HepG2 (cell line): Measurements from ENCODE around the gene NBR1. TPM values are rescaled to one million over a fixed set of nuclear protein-coding genes. Genes with fewer than 3 reads are reported as not detected.

Experiments
- ATAC-seq: fragments of 200-7000 bp; cut with Tn5 transposase; 3 replicates; pipeline ENCODE4 v1.9.1; 2020; ENCODE audit warnings: mild to moderate bottlenecking, moderate library complexity
- BruUV-seq: library from RNA; stranded (reverse); fragments of 400-500 nt; replicated peaks from 2 replicates; lab custom pipeline; 2021; lab: Mats Ljungman, UMichigan
- CTCF ChIA-PET: fragments of 300-600 bp; formaldehyde crosslinking; extraction: SDS; loops from one replicate; lab custom pipeline; 2021; ENCODE audit warnings: low total read pairs, inconsistent platforms, low intra/inter-chr PET ratio; lab: Yijun Ruan, JAX
- POLR2A ChIA-PET: fragments of 350-600 bp; sonication (Branson Sonifier 250); formaldehyde crosslinking; loops from one replicate; lab custom pipeline; 2020; ENCODE audit warnings: antibody characterized with exemption, inconsistent platforms; lab: Yijun Ruan, JAX
- DNase-seq: peaks from one replicate; pipeline ENCODE4 v3.0.0-alpha.2; 2015; ENCODE audit warnings: low spot score
- FAIRE-seq: peaks from 3 replicates; lab custom pipeline; 2011; peaks lifted over from hg19 to GRCh38; lab: Jason Lieb, UNC
- H2AFZ ChIP-seq: one replicate; pipeline ENCODE4 v1.6.1; 2011; ENCODE audit warnings: low read length, inconsistent platforms
- H3K27ac ChIP-seq: fragments of 300-600 bp; 3 replicates; pipeline ENCODE4 v1.8.0; 2011; ENCODE audit warnings: mixed run types, mild to moderate bottlenecking, mixed read lengths, low read length, inconsistent platforms; ENCODE audit not compliant: insufficient read depth; ENCODE audit errors: extremely low read length
- H3K27me3 ChIP-seq, 2 experiments: fragments of 200-600 bp in 1 of 2; 2 replicates in 1 of 2; 3 replicates in 1 of 2; pipeline versions ENCODE4 v1.6.0 to v1.8.0; 2011; ENCODE audit warnings: low read length in 2 of 2, mild to moderate bottlenecking in 2 of 2, moderate library complexity in 2 of 2, inconsistent platforms in 1 of 2; ENCODE audit not compliant: insufficient read depth in 2 of 2, control insufficient read depth in 1 of 2
- H3K36me3 ChIP-seq, 2 experiments: fragments of 200-600 bp in 1 of 2; replicated peaks in 1 of 2; 2 replicates in 1 of 2; 3 replicates in 1 of 2; pipeline versions ENCODE4 v1.5.1 to v1.8.0; 2011; ENCODE audit warnings: low read length in 2 of 2, inconsistent platforms in 1 of 2; ENCODE audit not compliant: insufficient read depth in 2 of 2, control insufficient read depth in 1 of 2
- H3K4me1 ChIP-seq: 2 replicates; pipeline ENCODE4 v1.5.1; 2012; ENCODE audit warnings: low read length, inconsistent platforms; ENCODE audit not compliant: insufficient read depth
- H3K4me2 ChIP-seq: 2 replicates; pipeline ENCODE4 v1.6.0; 2011; ENCODE audit warnings: low read depth, low read length, inconsistent platforms
- H3K4me3 ChIP-seq, 3 experiments: fragments of 200-600 bp in 1 of 3; sonication (generic), shearing (Covaris generic) in 1 of 3; replicated peaks in 1 of 3; 2 replicates each; pipeline ENCODE4 v1.5.1; 2011 to 2016; ENCODE audit warnings: low read length in 3 of 3, inconsistent platforms in 2 of 3, low read depth in 2 of 3, mild to moderate bottlenecking in 2 of 3, control low read depth in 1 of 3, mixed read lengths in 1 of 3; ENCODE audit not compliant: insufficient read depth in 1 of 3
- H3K79me2 ChIP-seq: one replicate; pipeline ENCODE4 v1.6.1; 2011; ENCODE audit warnings: low read length, inconsistent platforms; ENCODE audit not compliant: insufficient read depth
- H3K9ac ChIP-seq: 2 replicates; pipeline ENCODE4 v1.6.0; 2011; ENCODE audit warnings: mild to moderate bottlenecking, low read depth, low read length, inconsistent platforms; ENCODE audit not compliant: insufficient read depth
- H3K9me3 ChIP-seq: 2 replicates; pipeline ENCODE4 v1.5.1; 2012; ENCODE audit warnings: mild to moderate bottlenecking, low read length
- H4K20me1 ChIP-seq: 2 replicates; pipeline ENCODE4 v1.6.0; 2011; ENCODE audit warnings: inconsistent platforms, mild to moderate bottlenecking, low read length, moderate library complexity; ENCODE audit not compliant: insufficient read depth
- BCL6 ChIP-seq: IDR thresholded peaks from 2 replicates; pipeline ENCODE4 v1.6.1; 2016; ENCODE audit warnings: missing genetic modification reagents, missing compliant biosample characterization
- GABPA ChIP-seq, 2 experiments: IDR thresholded peaks; 2 replicates each; pipeline ENCODE4 v1.6.1; 2011 to 2016; ENCODE audit warnings: low read depth in 2 of 2, low read length in 1 of 2, missing biosample characterization in 1 of 2, missing genetic modification characterization in 1 of 2
- GMEB1 ChIP-seq: sonication (generic); formaldehyde crosslinking; IDR thresholded peaks from 2 replicates; pipeline ENCODE4 v1.5.1; 2020; ENCODE audit warnings: missing genetic modification reagents, mild to moderate bottlenecking, borderline replicate concordance
- GTF2F1 ChIP-seq: fragments of 150-350 bp; IDR thresholded peaks from 2 replicates; pipeline ENCODE4 v1.6.1; 2014; ENCODE audit warnings: low read length
- KLF16 ChIP-seq, 2 experiments: sonication (generic) in 1 of 2; formaldehyde crosslinking in 1 of 2; IDR thresholded peaks; 2 replicates each; pipeline versions ENCODE4 v1.6.1 to v1.8.0; 2016 to 2023; ENCODE audit warnings: missing genetic modification reagents in 2 of 2, missing compliant biosample characterization in 1 of 2
- PHF8 ChIP-seq: sonication (generic); formaldehyde crosslinking; IDR thresholded peaks from 2 replicates; pipeline ENCODE4 v1.5.0; 2020; ENCODE audit warnings: missing genetic modification reagents
- PITX1 ChIP-seq: sonication (generic); formaldehyde crosslinking; IDR thresholded peaks from 2 replicates; pipeline ENCODE4 v1.5.1; 2020; ENCODE audit warnings: mild to moderate bottlenecking, missing genetic modification reagents
- POLR2A ChIP-seq, 2 experiments: IDR thresholded peaks; 2 replicates each; pipeline ENCODE4 v1.6.1; 2011; ENCODE audit warnings: low read depth in 2 of 2, low read length in 2 of 2, mild to moderate bottlenecking in 1 of 2, moderate library complexity in 1 of 2; ENCODE audit not compliant: insufficient read depth in 1 of 2
- POLR2AphosphoS2 ChIP-seq: IDR thresholded peaks from 2 replicates; pipeline ENCODE4 v1.6.1; 2011; ENCODE audit warnings: low read depth, low read length, improper control_type of control experiment
- PPARG ChIP-seq: conservative IDR thresholded peaks from 2 replicates; pipeline ENCODE4 v1.6.1; 2016; ENCODE audit warnings: missing biosample characterization, missing genetic modification reagents
- SKIL ChIP-seq: sonication (generic); formaldehyde crosslinking; IDR thresholded peaks from 2 replicates; pipeline ENCODE4 v1.8.0; 2022; ENCODE audit warnings: missing genetic modification reagents, mild to moderate bottlenecking, moderate library complexity, borderline replicate concordance
- ZFP36L1 ChIP-seq: sonication (generic); formaldehyde crosslinking; IDR thresholded peaks from 2 replicates; pipeline ENCODE4 v1.8.0; 2022; ENCODE audit warnings: mild to moderate bottlenecking, missing genetic modification reagents, moderate library complexity
- ZNF234 ChIP-seq: sonication (generic); formaldehyde crosslinking; conservative IDR thresholded peaks from 2 replicates; pipeline ENCODE4 v1.5.1; 2020; ENCODE audit warnings: mild to moderate bottlenecking, missing genetic modification reagents
- ZNF609 ChIP-seq: sonication (generic); formaldehyde crosslinking; IDR thresholded peaks from 2 replicates; pipeline ENCODE4 v1.4.0; 2020; ENCODE audit warnings: mild to moderate bottlenecking, missing genetic modification reagents, borderline replicate concordance
- ZNF724P ChIP-seq: sonication (generic); formaldehyde crosslinking; IDR thresholded peaks from 2 replicates; pipeline ENCODE4 v1.8.0; 2022; ENCODE audit warnings: missing genetic modification reagents, borderline replicate concordance
- ZSCAN22 ChIP-seq: sonication (generic); formaldehyde crosslinking; IDR thresholded peaks from 2 replicates; pipeline ENCODE4 v1.4.0; 2020; ENCODE audit warnings: mild to moderate bottlenecking, missing genetic modification reagents
- WGBS: methylation state at CpG from one replicate; pipeline ENCODE4 v1.1.6; 2017; ENCODE audit warnings: low lambda C conversion rate; 5-methylcytosine and 5-hydroxymethylcytosine counted together
- in situ Hi-C: cut with HindIII; loops from 2 replicates; pipeline ENCODE4 v1.10.0; 2017; ENCODE audit warnings: low pct_unique_long_range_greater_than_20kb; ENCODE audit not compliant: extremely low pct_ligation_motif_present
- intact Hi-C: fragments of 100-400 bp; cut with micrococcal nuclease; formaldehyde crosslinking; loops from one replicate; pipeline ENCODE4 v1.10.0; 2022; ENCODE audit not compliant: unreplicated experiment
- polyA plus RNA-seq, 8 experiments: library from polyadenylated mRNA; depleted of rRNA in 3 of 8; stranded (reverse) in 7 of 8; unstranded in 1 of 8; fragments of >200 nt; fragmentation: Illumina TruSeq in 4 of 8; extraction: Trizol in 4 of 8; gene quantifications; 2 replicates each; pipeline versions ENCODE4 v1.2.1 to v1.2.3, GENCODE V29; 2011 to 2016; ENCODE audit warnings: low read depth in 4 of 8, missing spikeins in 1 of 8, mixed read lengths in 1 of 8; ENCODE audit not compliant: insufficient read depth in 1 of 8
- total RNA-seq, 5 experiments: library from RNA; depleted of rRNA; stranded (reverse); fragments of >200 nt; fragmentation: Illumina TruSeq; extraction: Trizol; gene quantifications; 2 replicates each; pipeline ENCODE4 v1.2.3, GENCODE V29; 2016; ENCODE audit warnings: low read depth in 1 of 5

NBR1 gene
- total and polyA plus RNA-seq, 2 of the 13 experiments (the other 11 are each of a cell fraction or from before 2014, with no cell fraction given) = 51.7 to 121 TPM

DNA sequence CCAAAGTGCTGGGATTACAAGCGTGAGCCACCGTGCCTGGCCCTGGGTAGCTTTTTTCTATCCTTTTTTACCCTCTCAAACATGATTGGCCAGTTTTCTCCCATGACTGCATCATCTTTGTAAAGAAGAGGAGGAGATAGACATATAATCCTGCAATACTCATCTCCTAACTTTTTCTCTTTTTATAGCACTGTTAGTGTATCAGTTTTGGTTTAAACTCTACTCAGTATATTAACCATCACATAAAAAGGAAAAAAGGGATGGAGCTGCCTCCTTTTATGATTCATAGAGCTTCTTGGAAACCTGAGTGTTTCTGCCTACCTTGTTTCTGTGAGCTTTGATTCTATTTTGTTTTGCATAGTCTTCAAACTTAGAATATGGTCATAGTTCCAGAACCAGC, 28.6 kb downstream of the NBR1 start (continued):
- TF ChIP-seq ZFP36L1 (CRISPR knock-in tag) = no peak
- no peak for TF ChIP-seq PHF8 (CRISPR knock-in tag)
- no peak for TF ChIP-seq POLR2AphosphoS2
- TF ChIP-seq ZSCAN22 = no peak

GRCh38 chr17:43200127-43200526, 29.1 kb downstream of the NBR1 start:
- Histone ChIP-seq H3K4me1 (peaks cover 14% of the 10 kb centered on the region; the same call in 1 of the 2 replicates), H3K79me2 (no peaks in the 10 kb centered on the region), H3K4me2 (no peak overlapping the region), H2AFZ (no peak overlapping the region), H3K36me3 (peaks cover 42 to 80% of the 10 kb centered on the region in 2 experiments), H4K20me1 (no peaks in the 10 kb centered on the region), H3K27me3 (no peaks in the 10 kb centered on the region), H3K9ac (no peak overlapping the region), H3K9me3 (no peaks in the 10 kb centered on the region), H3K27ac (no peak overlapping the region), H3K4me3 (no peak overlapping the region)
- peak; percentile 68 for ATAC-seq
- ChIA-PET POLR2A (interaction anchor here (1.3 to 7.4 kb wide), 4 partner anchors 12 to 115 kb away, joined by 5 to 44 read pairs (median 11); partner anchors contain the start of genes NBR1 and TMEM106A), CTCF (no interaction called here)
- WGBS = 91% methylated on average over 2 of the region's 4 CpGs
- no TSS peak for BruUV-seq
- DNase-seq = no peak
- in situ Hi-C loops (no loop called here), intact Hi-C loops (no loop called here)
- FAIRE-seq = no peak
- TF ChIP-seq BCL6 (CRISPR knock-in tag) = 0 out of 2 replicates have a peak, but pooled peaks have one; percentile 16
- no peak for TF ChIP-seq SKIL (CRISPR knock-in tag)
- TF ChIP-seq GABPA (IDR thresholded peaks at IDR 0.05; ENCODE audit: low read depth, low read length) = no peak
- no peak for TF ChIP-seq GABPA (CRISPR knock-in tag; IDR thresholded peaks at IDR 0.05; ENCODE audit: low read depth)
- TF ChIP-seq ZNF609 (CRISPR knock-in tag) = no peak
- no peak for TF ChIP-seq KLF16 (CRISPR knock-in tag; IDR thresholded peaks at IDR 0.05)
- TF ChIP-seq ZNF234 = no peak
- no peak for TF ChIP-seq PPARG (CRISPR knock-in tag)
- no peak for TF ChIP-seq GTF2F1
- no peak for TF ChIP-seq POLR2A (IDR thresholded peaks at IDR 0.05; ENCODE audit: insufficient read depth in 1 of 2, low read depth in 2 of 2, low read length in 2 of 2)
- no peak for TF ChIP-seq PITX1
- TF ChIP-seq ZNF724P (CRISPR knock-in tag) = no peak
- TF ChIP-seq GMEB1 (CRISPR knock-in tag) = no peak
